HG02870 (cell line): Measurements from ENCODE around the gene MMP21.
A peak's percentile ranks its signal among the peaks of the same experiment; 100 is the strongest.

Experiments
- ATAC-seq: cut with Tn5 transposase; IDR thresholded peaks from one replicate; pipeline ENCODE4 v1.9.1; 2021; ENCODE audit warnings: mild to moderate bottlenecking, moderate library complexity; ENCODE audit not compliant: unreplicated experiment

The MMP21 gene

GRCh38 chr10:125775491-125776106, at the start of gene MMP21:
MMP21 (minus strand) TSS chr10:125775821; CDS start chr10:125775821, 0 bp downstream.
- no peak for ATAC-seq

GRCh38 chr10:125824736-125825135, 49.1 kb upstream of the MMP21 start:
- ATAC-seq: no peak

GRCh38 chr10:125823663-125824251, 48.1 kb upstream of the MMP21 start:
- no peak for ATAC-seq

GRCh38 chr10:125822878-125823662, 47.4 kb upstream of the MMP21 start, which contains the start of the genes BCCIP and UROS:
BCCIP (plus strand) TSS chr10:125823546; CDS start chr10:125823558, 12 bp downstream.
UROS (minus strand) TSS chr10:125823258; CDS start chr10:125816499, 6,759 bp downstream.
- ATAC-seq: peak; percentile 75

GRCh38 chr10:125820701-125821100, 45.1 kb upstream of the MMP21 start:
- peak; percentile 40 for ATAC-seq

- no peak for ATAC-seq
Observed at GRCh38 chr10:125817337-125817946, 41.8 kb upstream of the MMP21 start.

GRCh38 chr10:125816548-125816947, 40.9 kb upstream of the MMP21 start:
- no peak for ATAC-seq

GRCh38 chr10:125815764-125816163, 40.1 kb upstream of the MMP21 start:
- no peak for ATAC-seq

GRCh38 chr10:125812128-125812750, 36.6 kb upstream of the MMP21 start:
- no peak for ATAC-seq

GRCh38 chr10:125811251-125811650, 35.6 kb upstream of the MMP21 start:
- no peak for ATAC-seq

- no peak for ATAC-seq
Observed at GRCh38 chr10:125808047-125808446, 32.4 kb upstream of the MMP21 start.

GRCh38 chr10:125802739-125803138, 27.1 kb upstream of the MMP21 start:
- no peak for ATAC-seq

GRCh38 chr10:125802131-125802530, 26.5 kb upstream of the MMP21 start:
- no peak for ATAC-seq

GRCh38 chr10:125801574-125801973, 26.0 kb upstream of the MMP21 start:
- no peak for ATAC-seq

GRCh38 chr10:125799451-125800182, 24.0 kb upstream of the MMP21 start:
- ATAC-seq: no peak

- no peak for ATAC-seq
Observed at GRCh38 chr10:125797994-125798662, 22.5 kb upstream of the MMP21 start.

- no peak for ATAC-seq
Observed at GRCh38 chr10:125797424-125797823, 21.8 kb upstream of the MMP21 start.

- no peak for ATAC-seq
Observed at GRCh38 chr10:125795637-125796190, 20.1 kb upstream of the MMP21 start.

GRCh38 chr10:125795128-125795527, 19.5 kb upstream of the MMP21 start:
- no peak for ATAC-seq
